SK-N-SH (cell line): ENCODE measurements around the gene PCSK5. TPM values are rescaled to one million over a fixed set of nuclear protein-coding genes. Genes with fewer than 3 reads are reported as not detected.

Source experiments
- CTCF ChIA-PET: fragments of 300-600, 350-600 bp; formaldehyde crosslinking; extraction: SDS; loops from one replicate; lab custom pipeline; 2021; lab: Yijun Ruan, JAX
- POLR2A ChIA-PET: fragments of 350-600 bp; sonication (Branson Sonifier 250); formaldehyde crosslinking; extraction: SDS; loops from one replicate; lab custom pipeline; 2020; ENCODE audit warnings: antibody characterized with exemption, inconsistent platforms; lab: Yijun Ruan, JAX
- DNase-seq: peaks from one replicate; pipeline ENCODE4 v3.0.0; 2012
- H2AFZ ChIP-seq: fragments of 200-600 bp; sonication (generic); 2 replicates; pipeline ENCODE4 v1.8.1; 2016; ENCODE audit warnings: antibody characterized with exemption, mild to moderate bottlenecking, low read depth
- H3F3A ChIP-seq: fragments of 200-600 bp; sonication (generic); replicated peaks from 2 replicates; pipeline ENCODE3; 2016; ENCODE audit warnings: antibody characterized with exemption, mild to moderate bottlenecking; ENCODE audit not compliant: insufficient read depth
- H3K27ac ChIP-seq, 2 experiments: fragments of 200-500 bp in 1 of 2; fragments of 200-600 bp in 1 of 2; sonication (Bioruptor generic) in 1 of 2; sonication (generic), shearing (Covaris generic) in 1 of 2; 2 replicates each; pipeline versions ENCODE4 v1.5.1 to v1.6.1; 2014 to 2016; ENCODE audit warnings: low read depth in 2 of 2, inconsistent platforms in 1 of 2, low read length in 1 of 2, mild to moderate bottlenecking in 1 of 2, mixed read lengths in 1 of 2
- H3K27me3 ChIP-seq: fragments of 200-600 bp; sonication (generic), shearing (Covaris generic); 2 replicates; pipeline ENCODE4 v1.6.1; 2016; ENCODE audit warnings: mixed run types; ENCODE audit not compliant: insufficient read depth
- H3K36me3 ChIP-seq, 2 experiments: fragments of 200-500 bp in 1 of 2; fragments of 200-600 bp in 1 of 2; sonication (Bioruptor generic) in 1 of 2; sonication (generic) in 1 of 2; replicated peaks in 1 of 2; 2 replicates each; pipeline versions ENCODE3 to v1.5.1; 2014 to 2016; ENCODE audit warnings: low read length in 1 of 2, mild to moderate bottlenecking in 1 of 2; ENCODE audit not compliant: insufficient read depth in 2 of 2, control insufficient read depth in 1 of 2
- H3K4me1 ChIP-seq, 2 experiments: fragments of 200-500 bp in 1 of 2; fragments of 200-600 bp in 1 of 2; sonication (Bioruptor generic) in 1 of 2; sonication (generic), shearing (Covaris generic) in 1 of 2; 2 replicates each; pipeline versions ENCODE4 v1.5.1 to v1.6.1; 2014 to 2016; ENCODE audit warnings: low read depth in 1 of 2, low read length in 1 of 2, mixed run types in 1 of 2; ENCODE audit not compliant: insufficient read depth in 2 of 2, control insufficient read depth in 1 of 2
- H3K4me2 ChIP-seq: fragments of 200-600 bp; sonication (generic), shearing (Covaris generic); 2 replicates; pipeline ENCODE4 v1.6.1; 2017; ENCODE audit warnings: mixed run types
- H3K4me3 ChIP-seq, 2 experiments: fragments of 200-500 bp in 1 of 2; fragments of 200-600 bp in 1 of 2; sonication (Bioruptor generic) in 1 of 2; sonication (generic), shearing (Covaris generic) in 1 of 2; 2 replicates each; pipeline versions ENCODE4 v1.5.1 to v1.8.1; 2014 to 2016; ENCODE audit warnings: low read depth in 2 of 2, inconsistent platforms in 1 of 2, low read length in 1 of 2, mild to moderate bottlenecking in 1 of 2, mixed read lengths in 1 of 2, moderate library complexity in 1 of 2
- H3K79me2 ChIP-seq: fragments of 200-600 bp; sonication (generic); 2 replicates; pipeline ENCODE4 v1.8.1; 2017; ENCODE audit warnings: mild to moderate bottlenecking; ENCODE audit not compliant: insufficient read depth
- H3K9ac ChIP-seq: fragments of 200-600 bp; sonication (generic); 2 replicates; pipeline ENCODE4 v1.6.1; 2017; ENCODE audit warnings: mixed run types
- H3K9me2 ChIP-seq: fragments of 200-600 bp; sonication (generic); 2 replicates; pipeline ENCODE4 v1.6.1; 2017; ENCODE audit warnings: mixed run types
- H3K9me3 ChIP-seq: fragments of 200-600 bp; sonication (generic); 2 replicates; pipeline ENCODE4 v1.6.1; 2017; ENCODE audit warnings: mixed run types, mild to moderate bottlenecking, moderate library complexity
- H4K20me1 ChIP-seq: fragments of 200-600 bp; sonication (generic); 2 replicates; pipeline ENCODE4 v1.6.1; 2017; ENCODE audit warnings: mild to moderate bottlenecking, mixed run types; ENCODE audit not compliant: insufficient read depth
- CHD2 ChIP-seq: fragments of 150-350 bp; IDR thresholded peaks from 2 replicates; pipeline ENCODE4 v1.6.1; 2018; ENCODE audit warnings: low read length; ENCODE audit not compliant: partially characterized antibody
- EZH2phosphoT487 ChIP-seq: fragments of 200-600 bp; sonication (generic); IDR thresholded peaks from 2 replicates; pipeline ENCODE4 v1.6.1; 2017; ENCODE audit warnings: low read depth, mixed run types, mild to moderate bottlenecking, antibody characterized with exemption, moderate library complexity, borderline replicate concordance
- FOXJ3 ChIP-seq: sonication (generic); formaldehyde crosslinking; IDR thresholded peaks from 2 replicates; pipeline ENCODE4 v1.5.1; 2020; ENCODE audit warnings: mild to moderate bottlenecking, missing genetic modification reagents
- GABPA ChIP-seq: IDR thresholded peaks from 2 replicates; pipeline ENCODE4 v1.4.0; 2012; ENCODE audit warnings: low read depth, mild to moderate bottlenecking
- JUND ChIP-seq: IDR thresholded peaks from 2 replicates; pipeline ENCODE4 v1.4.0; 2012
- MXI1 ChIP-seq: IDR thresholded peaks from 2 replicates; pipeline ENCODE4 v1.6.1; 2012; ENCODE audit warnings: mild to moderate bottlenecking, low read depth, low read length, improper control_type of control experiment
- NFIC ChIP-seq: IDR thresholded peaks from 2 replicates; pipeline ENCODE4 v1.4.0; 2012; ENCODE audit warnings: borderline replicate concordance
- NRF1 ChIP-seq: IDR thresholded peaks from 2 replicates; pipeline ENCODE4 v1.6.1; 2012; ENCODE audit warnings: low read depth, mild to moderate bottlenecking, low read length
- POLR2AphosphoS5 ChIP-seq: IDR thresholded peaks from 2 replicates; pipeline ENCODE4 v1.6.1; 2012; ENCODE audit warnings: low read depth, low read length
- RCOR1 ChIP-seq: fragments of 150-350 bp; IDR thresholded peaks from 2 replicates; pipeline ENCODE4 v1.6.1; 2017; ENCODE audit warnings: antibody characterized with exemption, low read length
- SIN3A ChIP-seq: IDR thresholded peaks from 2 replicates; pipeline ENCODE4 v1.6.1; 2012; ENCODE audit warnings: low read depth, mild to moderate bottlenecking, low read length, moderate library complexity, borderline replicate concordance
- SMC3 ChIP-seq: IDR thresholded peaks from 2 replicates; pipeline ENCODE4 v1.6.1; 2012; ENCODE audit warnings: low read depth, low read length, improper control_type of control experiment
- TAF1 ChIP-seq: IDR thresholded peaks from 2 replicates; pipeline ENCODE4 v1.6.1; 2012; ENCODE audit warnings: low read depth, mild to moderate bottlenecking, low read length, moderate library complexity, borderline replicate concordance
- TEAD4 ChIP-seq: IDR thresholded peaks from 2 replicates; pipeline ENCODE4 v1.4.0; 2012; ENCODE audit warnings: mild to moderate bottlenecking, borderline replicate concordance; ENCODE audit not compliant: insufficient read depth
- USF2 ChIP-seq: fragments of 150-350 bp; IDR thresholded peaks from 2 replicates; pipeline ENCODE4 v1.6.1; 2017; ENCODE audit warnings: antibody characterized with exemption, low read length, low read depth, borderline replicate concordance
- WGBS: methylation state at CpG from one replicate; pipeline ENCODE4 v1.1.6; 2017; ENCODE audit warnings: low lambda C conversion rate; 5-methylcytosine and 5-hydroxymethylcytosine counted together
- polyA plus RNA-seq, 3 experiments: library from polyadenylated mRNA; depleted of rRNA; stranded (reverse); fragments of >200 nt; gene quantifications; 2 replicates each; pipeline ENCODE4 v1.2.3, GENCODE V29; 2012
- TF ChIP-seq, protein P1 (sequence below): fragments of 200-600 bp; sonication (generic); IDR thresholded peaks from 2 replicates; pipeline ENCODE4 v1.6.1; 2017; ENCODE audit warnings: antibody characterized with exemption, mild to moderate bottlenecking, moderate library complexity
- TF ChIP-seq, protein P2 (sequence below): IDR thresholded peaks from 2 replicates; pipeline ENCODE4 v1.4.0; 2012; ENCODE audit warnings: low read depth, borderline replicate concordance
- TF ChIP-seq, protein P3 (sequence below): IDR thresholded peaks from 2 replicates; pipeline ENCODE4 v1.4.0; 2012; ENCODE audit warnings: low read depth, borderline replicate concordance

Gene PCSK5
- polyA plus RNA-seq, 1 of the 3 experiments (the other 2 are of a cell fraction) = 0.08 TPM

DNA sequence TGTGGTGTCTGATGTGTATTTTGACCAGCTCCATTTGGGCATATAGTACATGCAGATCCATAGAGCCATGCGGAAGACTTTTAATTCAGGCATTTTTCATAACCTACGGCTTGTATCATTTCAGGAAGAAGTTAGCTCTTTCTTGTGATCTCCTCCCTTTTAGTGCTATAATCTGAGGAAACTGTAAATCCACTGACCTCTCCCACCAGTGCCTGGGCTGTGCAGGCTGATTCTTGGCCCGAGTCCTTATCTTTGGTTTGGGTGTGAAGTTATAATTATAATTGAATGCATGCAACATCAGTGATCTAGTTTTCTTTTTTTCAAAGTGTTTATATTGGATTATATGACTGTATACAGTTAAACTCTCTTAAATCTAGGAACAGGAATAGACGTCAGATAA, 247.9 kb downstream of the PCSK5 start:
- Histone ChIP-seq H3K4me1 (no peaks in the 10 kb centered on the region), H4K20me1 (no peaks in the 10 kb centered on the region), H3K9me3 (no peaks in the 10 kb centered on the region), H3K9me2 (no peaks in the 10 kb centered on the region), H3K27ac (no peak overlapping the region), H3K4me2 (no peak overlapping the region), H3K4me3 (no peak overlapping the region), H3K79me2 (no peaks in the 10 kb centered on the region), H3K36me3 (no peaks in the 10 kb centered on the region), H3K9ac (no peak overlapping the region), H3K27me3 (no peaks in the 10 kb centered on the region), H2AFZ (no peak overlapping the region), H3F3A (no peaks in the 10 kb centered on the region)
- no peak for DNase-seq
- ChIA-PET CTCF (no interaction called here), POLR2A (no interaction called here)
- TF ChIP-seq MXI1 (no peak), NFIC (no peak), CHD2 (no peak), FOXJ3 (no peak), POLR2AphosphoS5 (no peak), TAF1 (no peak), GABPA (no peak), SMC3 (no peak)
- TF ChIP-seq, protein P1, sequence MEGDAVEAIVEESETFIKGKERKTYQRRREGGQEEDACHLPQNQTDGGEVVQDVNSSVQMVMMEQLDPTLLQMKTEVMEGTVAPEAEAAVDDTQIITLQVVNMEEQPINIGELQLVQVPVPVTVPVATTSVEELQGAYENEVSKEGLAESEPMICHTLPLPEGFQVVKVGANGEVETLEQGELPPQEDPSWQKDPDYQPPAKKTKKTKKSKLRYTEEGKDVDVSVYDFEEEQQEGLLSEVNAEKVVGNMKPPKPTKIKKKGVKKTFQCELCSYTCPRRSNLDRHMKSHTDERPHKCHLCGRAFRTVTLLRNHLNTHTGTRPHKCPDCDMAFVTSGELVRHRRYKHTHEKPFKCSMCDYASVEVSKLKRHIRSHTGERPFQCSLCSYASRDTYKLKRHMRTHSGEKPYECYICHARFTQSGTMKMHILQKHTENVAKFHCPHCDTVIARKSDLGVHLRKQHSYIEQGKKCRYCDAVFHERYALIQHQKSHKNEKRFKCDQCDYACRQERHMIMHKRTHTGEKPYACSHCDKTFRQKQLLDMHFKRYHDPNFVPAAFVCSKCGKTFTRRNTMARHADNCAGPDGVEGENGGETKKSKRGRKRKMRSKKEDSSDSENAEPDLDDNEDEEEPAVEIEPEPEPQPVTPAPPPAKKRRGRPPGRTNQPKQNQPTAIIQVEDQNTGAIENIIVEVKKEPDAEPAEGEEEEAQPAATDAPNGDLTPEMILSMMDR = no peak
- TF ChIP-seq, protein P2, sequence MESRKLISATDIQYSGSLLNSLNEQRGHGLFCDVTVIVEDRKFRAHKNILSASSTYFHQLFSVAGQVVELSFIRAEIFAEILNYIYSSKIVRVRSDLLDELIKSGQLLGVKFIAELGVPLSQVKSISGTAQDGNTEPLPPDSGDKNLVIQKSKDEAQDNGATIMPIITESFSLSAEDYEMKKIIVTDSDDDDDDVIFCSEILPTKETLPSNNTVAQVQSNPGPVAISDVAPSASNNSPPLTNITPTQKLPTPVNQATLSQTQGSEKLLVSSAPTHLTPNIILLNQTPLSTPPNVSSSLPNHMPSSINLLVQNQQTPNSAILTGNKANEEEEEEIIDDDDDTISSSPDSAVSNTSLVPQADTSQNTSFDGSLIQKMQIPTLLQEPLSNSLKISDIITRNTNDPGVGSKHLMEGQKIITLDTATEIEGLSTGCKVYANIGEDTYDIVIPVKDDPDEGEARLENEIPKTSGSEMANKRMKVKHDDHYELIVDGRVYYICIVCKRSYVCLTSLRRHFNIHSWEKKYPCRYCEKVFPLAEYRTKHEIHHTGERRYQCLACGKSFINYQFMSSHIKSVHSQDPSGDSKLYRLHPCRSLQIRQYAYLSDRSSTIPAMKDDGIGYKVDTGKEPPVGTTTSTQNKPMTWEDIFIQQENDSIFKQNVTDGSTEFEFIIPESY = no peak
- WGBS = 11% methylated on average over 4 of the region's 4 CpGs

- 16% methylated on average over 5 of the region's 5 CpGs for WGBS
- no peaks in the 10 kb centered on the region for H3K4me1 ChIP-seq
- H3K79me2 ChIP-seq = no peaks in the 10 kb centered on the region
- H3K4me2 ChIP-seq = no peak overlapping the region
- H3K9ac ChIP-seq = no peak overlapping the region
- H3K27ac ChIP-seq = no peak overlapping the region
- TF ChIP-seq USF2 (no peak), FOXJ3 (no peak), JUND (no peak), RCOR1 (no peak), NRF1 (no peak), CHD2 (no peak), TEAD4 (no peak), GABPA (no peak), TAF1 (no peak), EZH2phosphoT487 (no peak), SIN3A (no peak)
- TF ChIP-seq, protein P3, sequence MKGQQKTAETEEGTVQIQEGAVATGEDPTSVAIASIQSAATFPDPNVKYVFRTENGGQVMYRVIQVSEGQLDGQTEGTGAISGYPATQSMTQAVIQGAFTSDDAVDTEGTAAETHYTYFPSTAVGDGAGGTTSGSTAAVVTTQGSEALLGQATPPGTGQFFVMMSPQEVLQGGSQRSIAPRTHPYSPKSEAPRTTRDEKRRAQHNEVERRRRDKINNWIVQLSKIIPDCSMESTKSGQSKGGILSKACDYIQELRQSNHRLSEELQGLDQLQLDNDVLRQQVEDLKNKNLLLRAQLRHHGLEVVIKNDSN = no peak
- no peaks in the 10 kb centered on the region for H3F3A ChIP-seq
- no peaks in the 10 kb centered on the region for H4K20me1 ChIP-seq
- H3K9me3 ChIP-seq = no peaks in the 10 kb centered on the region
- H3K4me3 ChIP-seq = no peak overlapping the region
- ChIA-PET CTCF (no interaction called here), POLR2A (no interaction called here)
- no peaks in the 10 kb centered on the region; the same call in 1 of the 2 replicates for H3K27me3 ChIP-seq
- DNase-seq = no peak
- no peaks in the 10 kb centered on the region for H3K36me3 ChIP-seq
- no peak overlapping the region for H2AFZ ChIP-seq
- H3K9me2 ChIP-seq = no peaks in the 10 kb centered on the region
These were observed 253.4 kb downstream of the PCSK5 start for GRCh38 chr9:76143834-76144233.
